ENCODE data around the gene KLHL3. TPM values are rescaled to one million over a fixed set of nuclear protein-coding genes. Genes with fewer than 3 reads are reported as not detected.

Gene KLHL3
- total and polyA plus RNA-seq, 2 donors (not counting 3 experiments of a cell fraction or from before 2014, with no cell fraction given) = 8.8 to 13.6 TPM

DNA sequence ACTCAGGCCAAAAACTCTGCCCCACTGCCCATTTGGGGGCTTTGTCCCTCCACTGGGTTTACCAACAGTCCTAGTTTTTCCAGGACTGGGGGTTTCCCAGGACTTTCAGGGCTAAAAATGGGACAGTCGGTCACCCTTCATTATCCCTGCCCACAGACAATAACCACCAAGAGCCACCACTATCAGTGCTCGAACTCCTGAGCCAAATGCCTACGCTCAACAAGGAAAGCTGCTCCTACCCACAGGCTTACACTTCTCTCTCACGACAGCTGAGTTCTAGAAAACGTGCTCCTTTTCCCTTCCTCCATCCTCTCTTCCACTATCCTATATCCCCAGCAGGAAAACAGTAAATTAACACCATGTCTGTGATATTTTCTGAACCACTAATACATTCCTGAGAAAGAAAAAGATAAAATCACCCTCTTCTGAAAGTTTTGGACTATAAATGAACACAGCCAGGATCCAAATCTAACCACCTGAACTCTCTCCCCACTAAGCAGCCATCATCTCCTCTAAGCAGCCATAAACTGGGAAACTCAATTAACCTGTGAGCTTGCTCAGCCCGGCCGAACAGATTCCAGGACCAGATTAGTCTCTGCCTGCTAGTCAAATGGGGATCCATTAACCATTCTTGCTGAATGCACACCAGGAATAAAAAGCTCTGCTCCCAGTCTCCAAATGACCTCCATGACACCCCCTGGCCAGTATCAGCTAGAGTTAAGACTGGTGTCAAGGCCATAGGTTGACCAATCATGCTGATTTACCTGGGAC is 41.8 kb downstream of the KLHL3 start:
- POLR2A ChIA-PET = interaction anchor here (0.6 to 1.0 kb wide), 2 partner anchors 41 to 275 kb away, joined by 3 read pairs; no protein-coding TSS in a partner anchor
- FAIRE-seq = no peak
- dilution Hi-C loops (cut with MboI; ENCODE audit: extremely low pct_ligation_motif_present, low sequenced_read_pairs) = no loop called here

More for the DNA sequence above, 41.8 kb downstream of the KLHL3 start:
- Histone ChIP-seq H3K9me1 (replicated peaks; ENCODE audit: control insufficient read depth, extremely low read depth, insufficient read depth, low read length) (no peaks in the 10 kb centered on the region), H3K79me2 (ENCODE audit: control insufficient read depth, insufficient read depth, low read length) (no peaks in the 10 kb centered on the region), H3K9me3 (replicated peaks; ENCODE audit: control insufficient read depth, insufficient read depth, low read length) (no peaks in the 10 kb centered on the region), H3K27ac (ENCODE audit: insufficient read depth, low read depth, low read length) (no peak overlapping the region), H3K4me3 (replicated peaks in 1 of 3; ENCODE audit: insufficient read depth in 1 of 3, low read depth in 1 of 3, low read length in 3 of 3) (no peak overlapping the region), H3K4me1 (ENCODE audit: control insufficient read depth, extremely low read depth, insufficient read depth, low read length) (peaks cover 29% of the 10 kb centered on the region), H3K4me2 (ENCODE audit: insufficient read depth, low read length) (no peak overlapping the region), H3K27me3 (ENCODE audit: control insufficient read depth in 2 of 2, insufficient read depth in 2 of 2, low read length in 2 of 2) (no peaks in the 10 kb centered on the region), H2AFZ (ENCODE audit: low read depth, low read length) (no peak overlapping the region), H3K9ac (replicated peaks; ENCODE audit: extremely low read depth, insufficient read depth, low read length) (no peak overlapping the region), H4K20me1 (replicated peaks; ENCODE audit: control insufficient read depth, extremely low read depth, insufficient read depth, low read length) (no peaks in the 10 kb centered on the region), H3K36me3 (ENCODE audit: control insufficient read depth in 2 of 2, extremely low read depth in 1 of 2, insufficient read depth in 2 of 2, low read length in 2 of 2) (peaks cover 0 to 8% of the 10 kb centered on the region in 2 experiments)
- DNase-seq (ENCODE audit: low read depth, low spot score) = no peak
- CTCF ChIA-PET = interaction anchor here (1.1 to 10.6 kb wide), 8 partner anchors 10 to 48 kb away, joined by 3 to 107 read pairs (median 26); partner anchors contain the start of gene KLHL3
- no peak for TF ChIP-seq JUN (IDR thresholded peaks at IDR 0.05; ENCODE audit: borderline replicate concordance, insufficient read depth, insufficient read length, low read depth)
- TF ChIP-seq, protein P1, sequence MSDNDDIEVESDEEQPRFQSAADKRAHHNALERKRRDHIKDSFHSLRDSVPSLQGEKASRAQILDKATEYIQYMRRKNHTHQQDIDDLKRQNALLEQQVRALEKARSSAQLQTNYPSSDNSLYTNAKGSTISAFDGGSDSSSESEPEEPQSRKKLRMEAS (IDR thresholded peaks at IDR 0.05; ENCODE audit: insufficient read depth, insufficient read length) = no peak
- TF ChIP-seq MYC (IDR thresholded peaks at IDR 0.05; ENCODE audit: low read depth, low read length) = no peak
- TF ChIP-seq EZH2 (IDR thresholded peaks at IDR 0.05; ENCODE audit: borderline replicate concordance, low read depth, low read length, severe bottlenecking) = no peak
- TF ChIP-seq, protein P2, sequence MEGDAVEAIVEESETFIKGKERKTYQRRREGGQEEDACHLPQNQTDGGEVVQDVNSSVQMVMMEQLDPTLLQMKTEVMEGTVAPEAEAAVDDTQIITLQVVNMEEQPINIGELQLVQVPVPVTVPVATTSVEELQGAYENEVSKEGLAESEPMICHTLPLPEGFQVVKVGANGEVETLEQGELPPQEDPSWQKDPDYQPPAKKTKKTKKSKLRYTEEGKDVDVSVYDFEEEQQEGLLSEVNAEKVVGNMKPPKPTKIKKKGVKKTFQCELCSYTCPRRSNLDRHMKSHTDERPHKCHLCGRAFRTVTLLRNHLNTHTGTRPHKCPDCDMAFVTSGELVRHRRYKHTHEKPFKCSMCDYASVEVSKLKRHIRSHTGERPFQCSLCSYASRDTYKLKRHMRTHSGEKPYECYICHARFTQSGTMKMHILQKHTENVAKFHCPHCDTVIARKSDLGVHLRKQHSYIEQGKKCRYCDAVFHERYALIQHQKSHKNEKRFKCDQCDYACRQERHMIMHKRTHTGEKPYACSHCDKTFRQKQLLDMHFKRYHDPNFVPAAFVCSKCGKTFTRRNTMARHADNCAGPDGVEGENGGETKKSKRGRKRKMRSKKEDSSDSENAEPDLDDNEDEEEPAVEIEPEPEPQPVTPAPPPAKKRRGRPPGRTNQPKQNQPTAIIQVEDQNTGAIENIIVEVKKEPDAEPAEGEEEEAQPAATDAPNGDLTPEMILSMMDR (IDR thresholded peaks at IDR 0.05; ENCODE audit: extremely low read depth in 1 of 2, insufficient read depth in 1 of 2, low read depth in 1 of 2, low read length in 2 of 2) = no peak
- TF ChIP-seq POLR2A (IDR thresholded peaks at IDR 0.05; ENCODE audit: low read depth, low read length) = no peak
- TF ChIP-seq GATA2 (IDR thresholded peaks at IDR 0.05; ENCODE audit: insufficient read depth, insufficient read length, low read depth, low read length) = no peak
- no peak for TF ChIP-seq FOS (IDR thresholded peaks at IDR 0.05; ENCODE audit: borderline replicate concordance, insufficient read depth, low read length)
- TF ChIP-seq POLR2AphosphoS5 (IDR thresholded peaks at IDR 0.05; ENCODE audit: insufficient read depth, low read depth, low read length) = no peak
- BruUV-seq (replicated peaks) = no TSS peak
- intact Hi-C loops (cut with micrococcal nuclease) = no loop called here

Data from endothelial cell of umbilical vein (primary cell).